OCI-LY7 (cell line): ENCODE measurements around the gene PPARGC1A.

Experiments
- EZH2phosphoT487 ChIP-seq: fragments of 200-600 bp; sonication (generic); IDR thresholded peaks from 2 replicates; pipeline ENCODE4 v1.6.1; 2018; ENCODE audit warnings: low read depth, borderline replicate concordance, mild to moderate bottlenecking, mixed run types, antibody characterized with exemption, low read length, moderate library complexity, mixed read lengths
- TF ChIP-seq, protein P1 (sequence below): fragments of 200-600 bp; sonication (generic); conservative IDR thresholded peaks from 2 replicates; pipeline ENCODE4 v1.5.1; 2014; ENCODE audit warnings: mild to moderate bottlenecking, antibody characterized with exemption, low read length, moderate library complexity, mixed read lengths

DNA sequence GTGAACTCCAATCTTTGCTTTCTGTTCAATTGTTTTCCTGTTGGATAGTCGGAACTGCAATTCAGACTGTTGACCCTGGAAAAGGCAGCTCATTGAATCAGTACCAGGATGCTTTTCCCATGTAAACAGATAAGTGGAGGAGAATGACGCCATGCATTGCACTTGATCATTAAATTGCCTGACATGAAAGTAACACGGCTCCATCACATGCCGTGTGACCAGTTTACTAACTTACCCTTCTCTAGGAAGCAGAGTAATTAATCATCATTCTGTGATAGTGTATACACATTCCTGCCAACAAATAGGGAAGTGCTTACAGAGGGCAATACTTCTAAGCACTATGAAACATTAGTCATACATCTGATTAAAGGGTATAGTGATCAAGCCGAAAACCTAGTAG is 101.4 kb downstream of the PPARGC1A start:
- TF ChIP-seq EZH2phosphoT487 = no peak
- TF ChIP-seq, protein P1, sequence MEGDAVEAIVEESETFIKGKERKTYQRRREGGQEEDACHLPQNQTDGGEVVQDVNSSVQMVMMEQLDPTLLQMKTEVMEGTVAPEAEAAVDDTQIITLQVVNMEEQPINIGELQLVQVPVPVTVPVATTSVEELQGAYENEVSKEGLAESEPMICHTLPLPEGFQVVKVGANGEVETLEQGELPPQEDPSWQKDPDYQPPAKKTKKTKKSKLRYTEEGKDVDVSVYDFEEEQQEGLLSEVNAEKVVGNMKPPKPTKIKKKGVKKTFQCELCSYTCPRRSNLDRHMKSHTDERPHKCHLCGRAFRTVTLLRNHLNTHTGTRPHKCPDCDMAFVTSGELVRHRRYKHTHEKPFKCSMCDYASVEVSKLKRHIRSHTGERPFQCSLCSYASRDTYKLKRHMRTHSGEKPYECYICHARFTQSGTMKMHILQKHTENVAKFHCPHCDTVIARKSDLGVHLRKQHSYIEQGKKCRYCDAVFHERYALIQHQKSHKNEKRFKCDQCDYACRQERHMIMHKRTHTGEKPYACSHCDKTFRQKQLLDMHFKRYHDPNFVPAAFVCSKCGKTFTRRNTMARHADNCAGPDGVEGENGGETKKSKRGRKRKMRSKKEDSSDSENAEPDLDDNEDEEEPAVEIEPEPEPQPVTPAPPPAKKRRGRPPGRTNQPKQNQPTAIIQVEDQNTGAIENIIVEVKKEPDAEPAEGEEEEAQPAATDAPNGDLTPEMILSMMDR = no peak
